NCI-H460 (cell line): Measurements from ENCODE around the gene MAP2K6. TPM values are rescaled to one million over a fixed set of nuclear protein-coding genes. Genes with fewer than 3 reads are reported as not detected.

Source experiments
- DNase-seq: peaks from one replicate; pipeline ENCODE4 v3.0.0-alpha.2; 2016; ENCODE audit warnings: low read depth; ENCODE audit errors: extremely low read depth
- total RNA-seq: library from RNA; depleted of rRNA; stranded (reverse); fragments of >200 nt; shearing (Covaris generic); gene quantifications from 2 replicates; pipeline ENCODE4 v1.2.3, GENCODE V29; 2014

MAP2K6 gene
- total RNA-seq, 1 experiment from 2014 or later = 16.4 TPM

DNA sequence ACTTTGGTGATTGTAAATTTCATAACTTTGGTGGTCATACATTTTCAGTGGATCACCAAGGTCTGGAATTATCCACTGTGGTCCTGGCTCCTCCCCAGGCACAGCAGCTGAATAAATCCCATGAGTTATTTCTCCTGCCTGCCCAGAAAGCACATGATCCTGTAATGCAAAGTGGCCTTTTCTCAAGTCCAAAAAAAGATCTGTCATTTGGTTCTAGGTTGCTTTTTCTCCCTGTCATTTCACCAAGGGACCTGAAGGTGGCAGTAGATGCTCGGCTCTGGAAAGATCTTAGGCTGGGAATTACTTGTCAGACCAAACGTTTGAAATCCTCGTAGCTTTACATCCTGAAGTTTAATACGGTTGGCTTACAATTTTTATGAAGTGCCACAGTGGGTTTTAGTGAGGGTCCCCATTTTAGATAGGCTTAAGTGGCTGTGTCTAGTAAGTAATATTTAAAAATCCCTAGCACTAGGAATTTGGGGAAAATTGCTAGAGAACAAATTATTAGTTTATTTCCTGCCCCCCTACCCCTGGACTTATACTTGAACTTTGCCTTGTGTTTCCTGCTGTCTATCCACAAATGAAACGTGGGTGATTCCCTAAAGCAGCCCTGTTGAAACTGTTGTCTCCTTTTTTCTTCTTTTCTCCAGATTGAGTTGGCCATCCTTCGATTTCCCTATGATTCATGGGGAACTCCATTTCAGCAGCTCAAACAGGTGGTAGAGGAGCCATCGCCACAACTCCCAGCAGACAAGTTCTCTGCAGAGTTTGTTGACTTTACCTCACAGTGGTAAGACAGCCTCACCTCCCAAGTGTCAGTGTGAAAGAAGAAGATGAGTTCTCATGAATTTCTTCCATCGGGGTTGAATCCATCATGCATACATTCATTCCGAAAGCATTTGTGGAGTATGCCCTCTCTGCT is 111.7 kb downstream of the MAP2K6 start:
- peak; percentile 62 for DNase-seq

DNA sequence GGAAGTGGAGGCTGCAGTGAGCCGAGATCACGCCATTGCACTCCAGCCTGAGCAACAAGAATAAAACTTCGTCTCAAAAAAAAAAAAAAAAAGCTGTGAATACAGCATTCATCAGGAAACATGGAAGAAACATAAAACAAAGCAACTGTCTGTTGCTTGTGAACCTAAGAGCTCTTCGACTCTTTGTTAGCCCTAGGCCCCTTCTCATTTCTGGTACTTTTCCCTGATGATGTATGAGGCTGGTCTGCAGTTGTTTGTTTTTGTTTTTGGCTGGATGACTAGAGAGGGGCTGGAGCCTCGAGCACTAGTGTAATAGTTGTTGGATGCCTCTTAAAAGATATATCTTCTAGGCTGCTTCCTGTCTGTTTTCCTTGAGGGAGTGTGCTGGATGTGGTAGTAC is 113.5 kb downstream of the MAP2K6 start:
- no peak for DNase-seq

DNA sequence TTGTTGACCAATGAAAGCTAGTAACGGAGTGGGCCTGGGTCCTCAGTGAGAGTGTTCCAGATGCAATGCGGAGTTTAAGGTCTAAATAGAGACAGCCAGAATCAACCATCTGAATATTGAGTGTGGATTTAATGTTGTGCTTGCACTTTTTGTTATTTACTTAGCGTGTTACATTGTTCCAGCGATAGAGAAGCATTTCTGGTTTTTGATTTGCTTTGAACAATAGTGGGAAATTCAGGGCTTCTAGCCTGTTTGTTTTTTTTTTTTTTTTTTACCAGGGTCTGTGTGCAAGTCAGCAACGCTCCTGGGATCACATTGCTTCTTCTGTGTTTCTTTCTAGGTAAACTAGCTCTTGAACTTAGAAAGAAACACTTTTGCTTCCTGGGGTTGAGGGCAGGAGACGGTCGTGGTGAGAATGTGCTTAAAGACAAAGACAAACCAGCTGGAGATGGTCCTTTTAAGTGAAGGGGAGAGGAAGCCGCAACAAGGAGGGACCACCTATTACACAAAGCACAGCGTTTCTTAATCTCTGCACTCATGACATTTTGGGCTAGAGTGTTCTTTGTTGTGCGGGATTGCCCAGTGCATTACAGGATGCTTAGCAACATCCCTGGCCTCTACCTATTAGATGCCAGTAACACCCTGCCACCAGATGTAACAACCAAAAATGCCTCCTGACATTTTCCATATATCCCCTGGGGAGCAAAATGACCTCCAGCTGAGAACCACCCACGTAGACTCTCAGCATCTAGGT is 119.2 kb downstream of the MAP2K6 start:
- no peak for DNase-seq

DNA sequence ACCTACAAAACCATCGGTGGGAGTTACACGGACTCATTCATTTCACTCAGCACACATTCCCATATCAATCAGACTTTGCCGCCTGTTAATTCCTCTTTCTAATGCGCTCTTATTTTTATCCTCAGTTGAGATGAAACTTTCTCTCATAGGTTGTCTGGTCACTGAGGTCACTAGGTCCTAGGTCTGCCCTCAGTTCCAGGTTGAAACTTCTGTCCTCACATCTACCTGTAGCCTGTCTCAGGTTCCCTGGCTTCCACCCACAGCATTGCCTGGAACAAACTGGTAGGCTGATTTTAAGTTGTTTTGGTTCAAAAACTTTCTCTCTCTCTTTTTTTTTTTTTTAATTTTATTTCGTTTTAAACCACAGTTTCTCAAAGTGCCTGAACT is 119.7 kb downstream of the MAP2K6 start:
- no peak for DNase-seq

DNA sequence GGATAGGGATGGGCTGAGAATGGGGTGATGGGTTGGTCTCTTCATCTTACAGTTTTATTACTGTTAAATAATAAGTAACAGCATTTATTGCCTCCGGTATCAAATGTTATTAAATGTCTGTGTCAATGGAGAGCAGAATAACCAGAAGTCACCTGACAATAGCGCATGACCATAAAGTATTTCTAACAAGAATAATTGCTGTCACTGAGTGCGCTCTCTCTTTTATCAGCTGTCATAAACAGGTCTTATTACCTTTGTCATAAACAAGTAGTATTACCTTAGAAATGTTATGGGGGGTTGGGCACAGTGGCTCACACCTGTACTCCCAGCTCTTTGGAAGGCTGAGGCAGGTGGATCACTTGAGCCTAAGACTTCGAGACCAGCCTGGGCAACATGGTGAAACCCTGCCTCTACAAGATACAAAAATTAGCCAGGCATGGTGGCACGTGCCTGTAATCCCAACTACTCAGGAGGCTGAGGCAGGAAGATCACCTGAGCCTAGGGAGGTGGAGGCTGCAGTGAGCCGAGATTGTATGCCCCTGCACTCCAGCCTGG is 120.6 kb downstream of the MAP2K6 start:
- no peak for DNase-seq

DNA sequence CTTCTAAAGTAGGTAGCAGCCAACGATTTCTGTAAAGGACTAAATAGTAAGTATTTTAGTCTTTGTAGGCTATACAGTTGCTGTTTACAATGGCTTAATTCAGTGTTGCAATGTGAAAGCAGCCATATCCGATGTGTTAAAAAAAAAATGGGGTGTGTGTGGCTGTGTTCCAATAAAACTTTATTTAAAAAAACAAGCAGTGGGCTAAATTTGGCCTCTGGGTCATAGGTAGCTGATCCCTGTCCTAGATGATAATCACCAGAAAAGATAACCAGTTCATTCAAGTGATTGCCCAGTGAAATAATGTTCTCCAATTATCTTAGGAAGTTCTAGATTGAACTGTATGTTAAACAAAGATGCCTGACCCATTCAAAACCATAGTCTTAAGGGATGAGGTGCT is 124.3 kb downstream of the MAP2K6 start:
- no peak for DNase-seq

DNA sequence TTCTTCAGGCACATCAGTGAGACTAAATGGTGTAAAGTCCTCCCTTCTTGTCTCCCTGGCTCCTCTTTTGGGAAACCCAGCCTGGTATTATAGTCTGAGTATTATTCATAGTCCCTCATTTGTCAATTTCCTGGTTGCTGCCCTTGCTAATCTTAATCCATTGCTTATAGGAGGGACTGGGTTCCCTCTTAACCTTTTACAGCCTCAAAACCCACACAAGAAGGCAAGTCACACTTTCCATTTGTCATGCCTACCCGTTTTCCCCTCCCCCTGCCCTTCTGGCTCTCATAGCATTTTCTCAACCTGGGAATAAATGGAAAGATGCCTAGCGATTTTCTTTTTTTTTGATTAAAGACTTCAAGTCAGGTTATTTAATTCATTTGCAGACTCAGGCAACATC is 124.8 kb downstream of the MAP2K6 start:
- no peak for DNase-seq

DNA sequence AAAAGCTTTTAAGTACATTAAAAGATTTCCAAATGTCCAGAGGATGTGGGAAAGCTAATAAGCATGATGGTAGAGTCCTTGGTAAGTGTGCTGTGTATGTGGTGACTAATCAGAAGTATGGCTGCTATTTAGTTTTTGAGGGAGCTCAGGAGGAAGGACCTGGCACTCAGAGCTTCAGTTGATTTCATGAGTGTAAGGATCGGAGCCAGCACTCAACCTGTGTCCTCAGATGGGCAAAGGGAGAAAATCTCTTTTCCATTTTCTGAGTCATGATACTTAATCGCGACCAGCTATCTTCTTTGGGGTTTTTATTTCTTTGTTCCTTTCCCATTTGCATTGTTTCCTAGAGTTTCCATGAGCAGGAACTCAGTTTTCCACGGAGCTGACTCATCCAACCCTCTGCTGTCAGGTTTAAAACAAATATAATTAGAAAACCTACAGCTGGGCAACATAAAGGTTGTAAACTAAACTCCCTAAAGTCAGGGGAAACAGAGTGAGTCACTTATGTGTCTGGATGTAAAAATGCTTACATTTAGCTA is 125.4 kb downstream of the MAP2K6 start:
- DNase-seq = no peak

DNA sequence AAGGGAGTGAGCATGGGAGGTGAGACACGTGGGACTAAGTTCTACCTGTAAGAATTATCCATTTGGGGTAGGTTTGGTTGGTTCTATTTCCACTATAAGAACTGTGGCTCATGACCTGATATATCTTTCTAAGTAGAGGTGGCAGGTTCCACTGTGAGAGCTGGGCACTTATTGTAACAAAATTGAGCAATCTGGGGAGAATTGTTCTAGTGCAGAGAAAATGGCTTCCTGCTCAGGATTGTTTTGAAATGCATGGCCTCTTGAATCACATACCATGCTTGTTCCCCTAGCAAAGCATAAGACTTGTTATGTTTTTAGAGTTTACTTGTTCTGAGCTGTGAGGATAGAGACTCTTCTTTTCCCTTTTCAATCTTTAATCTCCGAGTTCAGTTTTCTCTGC is 125.9 kb downstream of the MAP2K6 start:
- DNase-seq = no peak

DNA sequence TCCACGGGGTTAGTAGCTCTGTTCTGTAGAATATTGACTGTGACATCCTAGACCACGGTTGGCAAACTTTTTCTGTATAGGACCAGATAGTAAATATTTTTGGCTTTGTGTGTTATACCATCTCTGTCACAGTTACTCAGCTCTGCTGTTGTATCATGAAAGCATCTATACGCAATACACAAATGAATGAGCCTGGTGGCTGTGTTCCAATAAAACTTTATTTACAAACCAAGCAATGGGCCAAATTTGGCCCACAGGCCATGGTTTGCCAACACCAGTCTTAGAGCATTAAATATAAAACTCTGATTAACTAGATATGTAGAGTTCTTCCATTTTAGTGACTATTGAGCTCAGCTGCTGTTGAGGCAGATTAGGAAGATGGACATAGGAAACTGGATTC is 132.7 kb downstream of the MAP2K6 start:
- DNase-seq = no peak

DNA sequence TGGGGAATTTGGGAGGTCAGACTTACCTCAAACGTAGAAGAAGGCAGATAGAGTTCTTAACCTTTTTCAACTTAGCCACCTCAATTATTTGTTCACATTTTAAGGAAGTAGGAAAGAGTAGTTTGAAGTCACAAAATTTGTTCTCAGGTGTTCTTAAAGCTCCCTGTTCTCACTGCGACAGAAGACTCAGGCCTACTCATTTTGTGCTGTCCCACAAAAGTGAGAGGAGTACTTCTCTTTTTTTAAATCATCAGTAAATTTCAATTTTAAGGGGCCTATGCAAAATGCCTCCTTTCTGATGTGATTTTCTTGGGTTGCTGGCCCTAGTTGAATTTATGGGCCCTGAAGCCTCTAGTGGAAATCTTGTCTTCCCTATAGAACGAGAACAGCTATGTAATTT is 133.4 kb downstream of the MAP2K6 start:
- DNase-seq = no peak

DNA sequence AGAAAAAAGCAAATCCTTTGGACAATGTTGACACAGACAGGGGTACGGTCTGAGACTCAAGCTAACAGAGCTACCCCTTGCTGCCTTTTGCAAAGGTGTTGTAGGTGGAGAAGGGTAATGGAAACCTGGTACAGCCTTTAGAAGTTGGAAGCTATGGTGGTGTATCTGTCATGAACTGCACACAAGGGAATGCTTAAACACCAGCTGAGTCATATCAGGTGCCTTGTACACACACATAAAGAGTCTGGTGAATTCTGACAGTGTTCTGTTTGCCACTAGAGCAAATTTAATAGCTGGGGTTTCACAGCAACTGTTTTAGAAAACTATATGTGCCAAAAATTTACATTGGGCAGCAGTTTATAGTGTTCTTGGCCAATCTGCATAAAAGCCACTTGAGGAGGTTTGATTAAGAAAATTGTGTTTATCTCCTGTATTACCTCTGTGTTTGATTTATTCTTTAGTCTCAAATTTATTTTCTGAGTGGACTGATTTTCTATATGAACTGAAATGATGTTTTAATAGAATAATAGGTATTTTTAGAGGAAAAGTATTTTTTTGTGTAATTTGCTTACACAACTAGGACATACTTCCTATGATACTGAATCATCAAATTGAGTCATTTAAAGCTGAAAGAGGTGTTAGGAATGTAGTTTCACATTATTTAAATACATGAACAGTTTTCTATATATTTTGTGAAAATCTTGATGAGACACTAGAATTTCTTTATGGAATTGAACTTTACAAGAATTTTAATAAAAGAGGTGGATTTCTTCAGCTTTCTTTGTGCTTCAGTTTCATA is 136.9 kb downstream of the MAP2K6 start:
- no peak for DNase-seq

DNA sequence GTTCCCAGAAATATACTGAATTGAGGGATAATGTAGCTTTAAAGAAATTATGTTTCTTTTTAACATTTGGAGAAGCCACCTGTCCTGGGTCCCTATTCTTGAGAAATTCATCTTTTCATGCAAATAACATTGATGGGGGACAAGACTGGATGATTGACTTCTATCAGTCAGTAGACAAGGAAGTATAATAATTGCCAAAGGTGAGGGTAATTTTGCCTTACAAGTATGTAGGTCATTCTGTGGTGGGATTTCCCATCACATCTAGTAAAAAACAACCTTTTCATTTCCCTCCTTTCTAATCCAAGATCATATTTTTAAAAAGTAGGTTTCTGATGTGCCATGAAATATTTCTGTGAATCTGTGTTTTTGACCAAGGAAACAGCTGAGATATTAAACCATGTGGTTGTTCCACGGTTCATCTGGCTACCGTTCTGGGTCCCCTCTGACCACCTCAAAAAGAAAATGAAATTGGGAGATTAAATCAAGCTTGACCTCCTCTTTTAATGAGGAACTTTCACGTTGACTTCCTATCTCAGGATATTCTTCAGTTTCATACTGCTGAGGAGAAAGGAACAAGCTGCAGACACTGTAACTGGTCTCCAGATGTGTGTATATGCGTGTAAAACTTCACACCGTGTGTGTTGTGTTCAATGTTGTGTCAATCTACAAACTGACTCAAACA is 138.6 kb downstream of the MAP2K6 start:
- DNase-seq = no peak

DNA sequence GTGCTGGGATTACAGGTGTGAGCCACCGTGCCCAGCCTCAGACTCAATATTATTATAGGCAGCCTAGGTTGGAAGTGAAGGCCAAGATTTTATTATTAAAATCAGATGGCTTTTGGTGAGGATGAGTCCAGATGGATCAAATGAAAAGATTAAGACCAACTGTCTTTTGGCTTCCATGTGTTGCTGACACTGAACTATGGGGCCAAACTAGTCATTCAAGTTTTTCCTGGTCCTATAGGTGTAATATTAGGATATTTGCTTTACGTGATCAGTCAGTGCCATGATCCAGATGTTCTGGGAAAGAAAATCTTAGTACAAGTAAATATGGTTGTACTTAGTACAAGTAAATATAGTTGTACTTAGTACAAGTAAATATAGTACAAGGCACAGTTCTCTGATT is 140.6 kb downstream of the MAP2K6 start:
- no peak for DNase-seq

DNA sequence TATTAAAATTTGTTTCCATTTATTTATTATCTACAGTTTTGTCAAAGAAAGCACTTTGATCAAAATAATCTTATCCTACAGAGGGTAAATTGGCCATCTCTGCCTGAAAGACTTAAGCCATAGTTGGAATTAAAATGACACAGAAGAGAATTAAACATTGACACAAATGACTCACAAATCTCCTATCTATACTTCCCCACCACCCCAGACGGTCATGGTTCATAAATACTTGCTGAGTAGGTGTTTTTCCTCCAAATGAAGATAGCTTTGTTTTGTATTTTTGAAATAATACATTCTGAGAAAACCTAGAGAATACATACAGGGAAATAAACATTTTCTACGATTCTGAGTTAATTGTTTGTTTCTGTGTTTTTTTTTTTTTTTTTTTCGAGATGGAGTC is 142.8 kb downstream of the MAP2K6 start:
- no peak for DNase-seq

DNA sequence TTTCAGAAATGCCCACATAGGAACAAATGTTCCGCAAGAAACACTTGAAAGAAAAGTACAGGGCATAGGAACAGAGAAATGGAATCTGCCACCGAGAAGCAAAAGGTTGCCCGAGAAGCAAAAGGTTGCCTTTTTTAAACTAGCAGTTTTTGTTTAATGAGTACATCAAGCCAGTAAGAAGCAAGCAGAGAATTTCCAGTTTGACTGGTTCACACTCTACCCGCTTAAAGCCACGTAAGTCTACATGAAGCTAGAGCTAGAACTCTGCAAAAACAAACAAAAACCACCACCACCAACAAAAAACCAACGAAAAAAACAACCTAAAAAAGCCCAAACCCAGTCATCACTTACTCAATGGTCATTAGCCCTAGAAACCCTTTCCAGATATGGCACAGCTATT is 144.3 kb downstream of the MAP2K6 start:
- no peak for DNase-seq

DNA sequence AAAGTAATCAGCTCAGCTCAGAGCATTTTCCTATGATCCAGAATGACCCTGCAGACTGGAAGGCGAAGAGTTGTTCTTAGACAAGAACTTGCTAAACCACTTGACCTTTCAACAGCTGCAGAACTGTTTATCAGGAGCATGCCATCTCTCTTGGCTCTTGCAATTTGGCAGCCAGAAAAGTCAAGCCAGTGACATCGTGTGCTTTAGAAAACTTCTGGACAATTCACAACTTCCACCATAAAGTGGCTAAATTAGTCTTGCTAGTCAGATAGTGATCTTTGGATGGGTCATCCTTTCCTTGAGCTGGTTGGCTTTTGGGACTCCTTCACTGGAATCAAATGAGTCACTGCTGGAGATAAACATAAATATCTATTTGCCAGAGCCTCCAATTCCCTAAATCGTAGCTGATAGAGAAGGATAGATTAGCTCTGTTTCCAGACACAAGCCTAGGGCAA is 146.5 kb downstream of the MAP2K6 start:
- peak; percentile 61 for DNase-seq

DNA sequence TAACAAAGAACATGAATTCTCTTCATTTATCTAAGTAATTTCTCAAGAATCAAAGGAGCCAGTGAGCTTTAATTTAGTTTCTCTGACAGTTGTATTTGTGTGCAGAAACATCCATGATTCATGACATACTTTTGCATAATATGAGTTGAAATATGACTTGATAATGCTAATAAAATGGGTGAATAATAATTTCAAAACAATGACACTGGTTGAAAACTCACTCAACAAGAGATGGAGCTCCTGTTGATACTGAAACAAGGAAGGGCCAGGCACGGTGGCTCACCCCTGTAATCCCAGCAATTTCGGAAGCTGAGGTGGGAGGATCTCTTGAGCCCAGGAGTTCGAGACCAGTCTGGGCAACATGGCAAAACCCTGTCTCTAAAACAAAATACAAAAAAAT is 147.0 kb downstream of the MAP2K6 start:
- no peak for DNase-seq

DNA sequence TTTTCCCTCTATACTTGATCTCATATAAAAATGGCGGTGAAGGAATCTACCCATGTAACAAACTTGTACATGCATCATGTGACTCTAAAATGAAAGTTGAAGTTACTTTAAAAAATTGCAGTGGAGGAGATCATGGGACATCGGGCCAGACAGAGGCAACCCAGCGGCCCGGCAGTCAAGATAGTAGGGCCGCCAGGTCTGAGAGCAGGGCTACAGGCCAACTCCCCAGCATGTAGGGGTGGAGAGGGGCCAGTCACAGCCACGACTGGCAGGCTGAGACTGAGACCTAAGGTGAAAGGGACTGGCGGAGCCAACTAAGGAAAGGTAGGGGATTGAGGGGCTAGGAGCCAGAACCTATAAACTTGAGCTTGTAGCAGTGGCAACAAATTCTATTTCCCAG is 150.9 kb downstream of the MAP2K6 start:
- no peak for DNase-seq

DNA sequence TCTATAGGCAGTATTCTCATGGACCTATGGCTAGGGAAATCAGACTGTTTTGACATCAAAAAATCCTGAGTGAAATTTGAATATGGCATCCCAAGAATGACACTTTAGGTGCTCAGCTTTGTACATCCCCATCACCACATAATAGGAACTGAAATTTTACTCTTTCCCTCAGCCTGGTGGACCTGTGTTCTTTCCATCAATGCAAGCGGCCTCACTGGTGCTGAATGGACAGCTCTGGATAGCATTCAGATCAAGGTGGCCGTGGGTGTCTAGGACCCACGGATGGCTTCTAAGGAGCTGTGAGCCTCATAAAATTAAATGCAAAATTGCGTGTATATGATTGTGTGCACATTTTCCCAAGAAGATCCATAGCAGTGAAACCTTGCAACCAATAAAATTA is 152.6 kb downstream of the MAP2K6 start:
- DNase-seq = no peak
